GM12872 (cell line): ENCODE measurements around the gene TTC28.
A peak's percentile ranks its signal among the peaks of the same experiment; 100 is the strongest.

Experiments
- CTCF ChIP-seq: IDR thresholded peaks from 3 replicates; pipeline ENCODE4 v1.5.1; 2011; ENCODE audit warnings: low read depth, mild to moderate bottlenecking, low read length, moderate library complexity; ENCODE audit not compliant: insufficient read depth

TTC28 gene

GRCh38 chr22:28600546-28601143 is 79.0 kb downstream of the TTC28 start:
- peak; percentile 33; the same call in 1 of the 3 replicates for TF ChIP-seq CTCF

GRCh38 chr22:28599693-28600092 is 79.9 kb downstream of the TTC28 start:
- TF ChIP-seq CTCF = no peak

GRCh38 chr22:28597665-28598064 is 82.0 kb downstream of the TTC28 start:
- no peak for TF ChIP-seq CTCF

GRCh38 chr22:28594797-28595462 is 84.7 kb downstream of the TTC28 start:
- TF ChIP-seq CTCF = peak; percentile 62; the same call in 2 of the 3 replicates

- no peak for TF ChIP-seq CTCF
Measured at GRCh38 chr22:28594076-28594796, 85.4 kb downstream of the TTC28 start.

- TF ChIP-seq CTCF = no peak
Measured at GRCh38 chr22:28593299-28593698, 86.3 kb downstream of the TTC28 start.

GRCh38 chr22:28589102-28589750 is 90.4 kb downstream of the TTC28 start:
- no peak for TF ChIP-seq CTCF
